Breast epithelium (tissue), 3 donors: ENCODE results near the gene BEND3.

Experiments
- CTCF ChIP-seq, 3 donors: fragments of 450-650 bp; IDR thresholded peaks; one replicate each; pipeline ENCODE4 v1.5.1; 2016 to 2017; ENCODE audit warnings: antibody characterized with exemption in 3 of 3, mild to moderate bottlenecking in 3 of 3, moderate library complexity in 3 of 3
- POLR2A ChIP-seq: fragments of 450-650 bp; IDR thresholded peaks from one replicate; pipeline ENCODE4 v1.6.1; 2016; ENCODE audit warnings: antibody characterized with exemption, mild to moderate bottlenecking, moderate library complexity
- POLR2AphosphoS5 ChIP-seq, 3 donors: sonication (generic); formaldehyde crosslinking; IDR thresholded peaks; one replicate each; pipeline ENCODE4 v1.6.1; 2017; ENCODE audit warnings: antibody characterized with exemption in 3 of 3

- TF ChIP-seq CTCF (IDR thresholded peaks at IDR 0.05), result no peak
- no peak for TF ChIP-seq POLR2AphosphoS5 (IDR thresholded peaks at IDR 0.05)
- TF ChIP-seq POLR2A, result no peak
Observed at GRCh38 chr6:107144014-107144413, 28.7 kb upstream of the BEND3 start.
